Measurements from ENCODE around the gene DRAM2.

DRAM2 gene

GRCh38 chr1:111154021-111154999 lies 14.4 kb upstream of the DRAM2 start:
- Mint-ChIP-seq H3K4me1 (peaks cover 59% of the 10 kb centered on the region), H3K4me3 (no peak overlapping the region), H3K9me3 (no peaks in the 10 kb centered on the region), H3K36me3 (ENCODE audit: low read depth) (peaks cover 69% of the 10 kb centered on the region), H3K27me3 (no peaks in the 10 kb centered on the region), H3K27ac (no peak overlapping the region)
- DNase-seq (no peak), ATAC-seq (no peak)

GRCh38 chr1:111151838-111152237 lies 11.9 kb upstream of the DRAM2 start:
- peak overlapping the region; percentile 43 for H3K27ac Mint-ChIP-seq
- no peak overlapping the region for H3K4me3 Mint-ChIP-seq
- ATAC-seq, result no peak
- DNase-seq, result no peak
- peaks cover 75% of the 10 kb centered on the region for H3K4me1 Mint-ChIP-seq
- H3K27me3 Mint-ChIP-seq, result no peaks in the 10 kb centered on the region
- H3K36me3 Mint-ChIP-seq (ENCODE audit: low read depth), result peaks cover 74% of the 10 kb centered on the region
- H3K9me3 Mint-ChIP-seq, result no peaks in the 10 kb centered on the region

DNA sequence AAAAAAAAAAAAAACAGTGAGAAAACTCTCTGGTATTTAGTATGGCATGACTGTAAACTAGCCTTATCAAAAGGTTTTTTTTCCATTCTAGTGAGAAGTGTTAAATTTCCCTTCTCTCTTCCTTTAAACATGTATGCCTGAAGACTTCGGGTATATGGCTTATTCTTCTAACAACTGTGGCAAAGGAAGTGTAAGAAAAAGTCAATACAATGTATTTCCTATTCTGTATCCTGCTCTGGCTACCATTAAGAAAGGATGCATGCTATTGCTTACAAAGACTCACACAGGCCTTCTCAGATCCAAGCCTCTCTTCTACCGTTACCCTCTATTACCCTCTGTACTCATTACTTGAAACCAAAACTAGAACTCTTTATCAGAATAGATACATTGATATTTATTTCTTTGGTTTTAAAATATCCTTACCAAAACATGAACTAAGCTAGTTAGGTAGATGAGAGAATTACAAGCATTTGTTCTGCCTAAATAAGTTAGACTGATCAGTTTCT lies 8.5 kb upstream of the DRAM2 start:
- Mint-ChIP-seq H3K9me3 (no peaks in the 10 kb centered on the region), H3K4me1 (peaks cover 76% of the 10 kb centered on the region), H3K4me3 (no peak overlapping the region), H3K27me3 (no peaks in the 10 kb centered on the region), H3K27ac (peak overlapping the region; percentile 23), H3K36me3 (ENCODE audit: low read depth) (peaks cover 62% of the 10 kb centered on the region)
- ATAC-seq, result no peak
- no peak for DNase-seq

- H3K27ac Mint-ChIP-seq, result peak overlapping the region; percentile 40
- H3K27me3 Mint-ChIP-seq, result no peaks in the 10 kb centered on the region
- peaks cover 57% of the 10 kb centered on the region for H3K36me3 Mint-ChIP-seq (ENCODE audit: low read depth)
- H3K4me3 Mint-ChIP-seq, result no peak overlapping the region
- peaks cover 74% of the 10 kb centered on the region for H3K4me1 Mint-ChIP-seq
- DNase-seq (no peak), ATAC-seq (no peak)
- no peaks in the 10 kb centered on the region for H3K9me3 Mint-ChIP-seq
These were observed 8.1 kb upstream of the DRAM2 start for GRCh38 chr1:111147948-111148347.

GRCh38 chr1:111145963-111146768 lies 6.3 kb upstream of the DRAM2 start:
- Mint-ChIP-seq H3K27ac (peak overlapping the region; percentile 80), H3K9me3 (no peaks in the 10 kb centered on the region), H3K4me3 (peak overlapping the region; percentile 22), H3K27me3 (no peaks in the 10 kb centered on the region), H3K36me3 (ENCODE audit: low read depth) (peaks cover 40% of the 10 kb centered on the region), H3K4me1 (peaks cover 72% of the 10 kb centered on the region)
- DNase-seq (no peak), ATAC-seq (peak; percentile 52)

- Mint-ChIP-seq H3K4me3 (no peak overlapping the region), H3K9me3 (no peaks in the 10 kb centered on the region), H3K27me3 (no peaks in the 10 kb centered on the region), H3K4me1 (peaks cover 73% of the 10 kb centered on the region), H3K36me3 (ENCODE audit: low read depth) (peaks cover 37% of the 10 kb centered on the region), H3K27ac (peak overlapping the region; percentile 80)
- DNase-seq, result no peak
- no peak for ATAC-seq
These were observed 5.6 kb upstream of the DRAM2 start for GRCh38 chr1:111145542-111145941.

- ATAC-seq (no peak), DNase-seq (no peak)
- Mint-ChIP-seq H3K9me3 (no peaks in the 10 kb centered on the region), H3K36me3 (ENCODE audit: low read depth) (peaks cover 20% of the 10 kb centered on the region), H3K27ac (no peak overlapping the region), H3K4me3 (peak overlapping the region; percentile 99), H3K4me1 (peaks cover 67% of the 10 kb centered on the region), H3K27me3 (no peaks in the 10 kb centered on the region)
These were observed 2.6 kb upstream of the DRAM2 start for GRCh38 chr1:111142356-111142975.

DNA sequence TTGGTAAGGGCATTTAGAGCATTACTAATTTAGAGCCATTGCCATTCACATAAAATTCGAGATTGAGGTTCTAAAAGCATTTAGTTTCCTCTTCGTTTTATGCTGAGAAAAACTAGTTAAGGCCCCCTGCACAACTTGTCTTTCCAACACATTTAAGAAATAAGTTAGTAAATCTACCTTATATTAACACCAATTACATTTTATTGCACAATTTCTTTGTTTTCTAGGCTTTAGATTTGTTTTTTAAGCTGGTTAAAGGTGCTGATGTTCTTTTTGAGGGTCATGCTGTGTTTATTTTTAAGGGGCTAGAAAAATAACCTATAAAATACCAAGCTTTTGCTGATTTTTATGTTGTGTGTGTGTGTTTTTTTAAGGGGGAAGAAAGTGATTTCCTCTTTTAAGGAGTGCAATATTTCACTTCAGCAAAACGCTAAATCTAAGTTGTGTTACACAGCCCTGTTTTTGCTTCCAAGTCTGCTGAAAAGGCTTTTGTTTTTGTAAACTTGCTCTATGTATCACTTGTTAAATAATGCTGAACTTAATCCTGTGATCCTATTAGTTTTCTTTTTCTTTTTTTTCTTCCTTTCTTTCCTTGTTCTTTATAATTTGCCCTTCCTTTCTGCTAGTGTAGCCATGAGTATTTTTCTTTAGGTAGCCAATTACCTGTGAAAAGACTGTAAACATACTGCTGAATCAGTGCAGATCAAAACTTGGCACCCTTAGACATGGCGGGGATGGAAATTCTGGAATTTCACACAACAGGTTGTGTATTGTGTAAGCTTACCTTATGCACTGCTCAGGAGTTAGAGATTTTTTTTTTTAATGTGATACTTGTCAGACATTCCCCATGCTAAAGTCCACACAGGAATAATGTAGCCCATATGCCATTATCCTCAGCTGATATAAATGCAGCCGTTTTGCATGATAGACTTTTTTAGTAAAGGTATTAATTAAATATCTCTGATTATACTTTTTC lies 1.6 kb upstream of the DRAM2 start:
- Mint-ChIP-seq H3K27ac (no peak overlapping the region), H3K4me1 (peaks cover 61% of the 10 kb centered on the region), H3K9me3 (no peaks in the 10 kb centered on the region), H3K4me3 (peak overlapping the region; percentile 99), H3K36me3 (ENCODE audit: low read depth) (peaks cover 22% of the 10 kb centered on the region), H3K27me3 (no peaks in the 10 kb centered on the region)
- DNase-seq, result no peak
- ATAC-seq, result no peak

GRCh38 chr1:111140680-111140967 lies 731 bp upstream of the DRAM2 start:
- H3K27me3 Mint-ChIP-seq, result no peaks in the 10 kb centered on the region
- H3K27ac Mint-ChIP-seq, result peak overlapping the region; percentile 97
- H3K9me3 Mint-ChIP-seq, result no peaks in the 10 kb centered on the region
- H3K36me3 Mint-ChIP-seq (ENCODE audit: low read depth), result peaks cover 22% of the 10 kb centered on the region
- ATAC-seq (peak; percentile 24), DNase-seq (no peak)
- H3K4me1 Mint-ChIP-seq, result peaks cover 55% of the 10 kb centered on the region
- H3K4me3 Mint-ChIP-seq, result peak overlapping the region; percentile 99

DNA sequence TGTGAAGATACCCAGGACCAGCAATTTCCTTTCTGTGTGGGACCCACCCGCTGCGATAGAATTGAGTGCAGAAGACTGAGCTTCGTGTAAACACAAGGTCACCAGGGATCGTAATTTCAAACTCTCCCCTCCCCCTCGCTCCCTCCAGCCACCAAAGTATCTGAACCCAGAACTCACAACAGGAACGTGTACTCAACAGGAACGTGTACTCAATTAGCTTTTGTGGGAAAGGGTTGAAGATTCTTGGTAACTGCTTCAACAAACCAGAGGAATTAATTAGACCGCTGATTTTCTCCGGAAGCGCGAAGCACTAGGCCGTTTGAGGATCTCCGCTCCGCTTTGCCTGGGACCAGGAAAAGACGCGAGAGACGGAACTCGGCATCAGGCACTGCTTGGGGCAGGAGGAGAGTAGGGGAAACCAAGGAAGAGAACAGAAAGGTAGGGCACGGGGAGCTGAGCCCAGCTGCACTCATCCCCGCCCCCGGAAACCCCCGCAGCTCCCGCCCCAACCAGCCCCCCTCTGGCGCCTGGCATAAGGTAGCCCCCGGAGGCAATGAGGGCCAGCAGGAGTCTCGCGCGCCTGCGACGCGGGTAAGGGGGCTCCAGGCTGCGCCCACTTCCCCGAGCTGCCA lies 453 bp downstream of the DRAM2 start:
- no peaks in the 10 kb centered on the region for H3K9me3 Mint-ChIP-seq
- peaks cover 61% of the 10 kb centered on the region for H3K4me1 Mint-ChIP-seq
- H3K27me3 Mint-ChIP-seq, result no peaks in the 10 kb centered on the region
- DNase-seq (peak; percentile 38), ATAC-seq (peak; percentile 62)
- peak overlapping the region; percentile 99 for H3K4me3 Mint-ChIP-seq
- peak overlapping the region; percentile 97 for H3K27ac Mint-ChIP-seq
- H3K36me3 Mint-ChIP-seq (ENCODE audit: low read depth), result peaks cover 26% of the 10 kb centered on the region

- no peak for DNase-seq
- Mint-ChIP-seq H3K4me3 (no peak overlapping the region), H3K4me1 (peaks cover 56% of the 10 kb centered on the region), H3K36me3 (ENCODE audit: low read depth) (peaks cover 44% of the 10 kb centered on the region), H3K27ac (peak overlapping the region; percentile 63), H3K9me3 (no peaks in the 10 kb centered on the region), H3K27me3 (no peaks in the 10 kb centered on the region)
- no peak for ATAC-seq
These were observed 6.0 kb downstream of the DRAM2 start for GRCh38 chr1:111133866-111134265.

- peaks cover 60% of the 10 kb centered on the region for H3K4me1 Mint-ChIP-seq
- no peaks in the 10 kb centered on the region for H3K27me3 Mint-ChIP-seq
- H3K4me3 Mint-ChIP-seq, result no peak overlapping the region
- ATAC-seq, result no peak
- peak overlapping the region; percentile 46 for H3K27ac Mint-ChIP-seq
- peaks cover 50% of the 10 kb centered on the region for H3K36me3 Mint-ChIP-seq (ENCODE audit: low read depth)
- DNase-seq, result no peak
- H3K9me3 Mint-ChIP-seq, result no peaks in the 10 kb centered on the region
These were observed 8.2 kb downstream of the DRAM2 start for GRCh38 chr1:111131693-111132092.

GRCh38 chr1:111129376-111129775 lies 10.5 kb downstream of the DRAM2 start:
- Mint-ChIP-seq H3K36me3 (ENCODE audit: low read depth) (peaks cover 51% of the 10 kb centered on the region), H3K4me1 (peaks cover 49% of the 10 kb centered on the region), H3K4me3 (no peak overlapping the region), H3K9me3 (no peaks in the 10 kb centered on the region), H3K27me3 (no peaks in the 10 kb centered on the region), H3K27ac (peak overlapping the region; percentile 61)
- ATAC-seq (no peak), DNase-seq (no peak)

All from activated naive CD8-positive, alpha-beta T cell treated with anti-CD3 and anti-CD28 coated beads, Interleukin-2, amount 50 U/mL, for 24 hours (primary cell).